ENCODE results near the gene DENND1A.

DNA sequence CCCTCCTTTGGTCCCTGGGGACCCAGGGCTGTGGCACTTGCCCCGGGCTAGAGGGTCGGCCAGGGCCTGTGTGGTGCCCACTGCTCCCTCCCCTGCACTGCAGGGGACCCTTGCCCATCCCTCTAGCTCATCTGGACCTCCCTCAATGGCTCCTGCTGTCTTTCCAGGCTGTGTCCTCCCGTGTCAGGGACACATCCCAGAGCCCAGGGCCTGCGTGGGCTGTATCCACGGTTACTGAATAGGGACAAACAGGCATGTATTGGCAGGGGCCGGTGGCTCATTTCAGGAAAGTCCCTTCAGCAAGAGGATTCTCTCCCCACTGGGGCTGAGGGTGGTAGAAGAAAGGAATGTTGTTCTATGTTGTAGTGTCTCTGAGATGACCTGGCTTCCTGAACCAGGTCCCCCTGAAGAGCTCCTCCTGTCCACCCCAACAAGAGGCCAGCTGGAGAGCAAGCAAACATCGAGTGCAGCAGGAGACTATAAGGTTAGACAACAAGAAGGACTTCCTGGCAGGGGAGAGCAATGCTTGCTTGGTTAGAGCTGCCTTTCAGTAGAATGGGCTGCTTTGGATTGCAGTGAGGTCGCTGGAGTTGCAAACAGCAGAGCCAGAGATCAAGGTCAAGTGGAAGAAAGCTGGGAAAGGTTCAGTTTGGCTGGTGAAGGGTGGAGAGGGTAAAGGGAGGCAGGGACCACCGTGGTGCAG is 575.0 kb downstream of the DENND1A start:
- no peak for TF ChIP-seq CTCF (IDR thresholded peaks at IDR 0.05)
- TF ChIP-seq POLR2AphosphoS5 (IDR thresholded peaks at IDR 0.05): no peak
- TF ChIP-seq POLR2A (IDR thresholded peaks at IDR 0.05; ENCODE audit: low read depth): no peak
- TF ChIP-seq EP300 (IDR thresholded peaks at IDR 0.05): no peak
